IMR-90 (cell line): ENCODE measurements around the gene SAMD11. TPM values are rescaled to one million over a fixed set of nuclear protein-coding genes. Genes with fewer than 3 reads are reported as not detected.

Source experiments
- ATAC-seq: fragments of 200-7000 bp; cut with Tn5 transposase; 2 replicates; pipeline ENCODE4 v1.9.1; 2020; ENCODE audit warnings: low read depth, mild to moderate bottlenecking, moderate library complexity
- BruUV-seq: library from RNA; stranded (reverse); fragments of 400-500 nt; replicated peaks from 2 replicates; lab custom pipeline; 2021; lab: Mats Ljungman, UMichigan
- CTCF ChIA-PET: fragments of 300-600 bp; formaldehyde crosslinking; extraction: SDS; loops from one replicate; lab custom pipeline; 2021; ENCODE audit warnings: antibody characterized with exemption; lab: Yijun Ruan, JAX
- POLR2A ChIA-PET: fragments of 300-600 bp; sonication (Branson Sonifier 250); formaldehyde crosslinking; loops from one replicate; lab custom pipeline; 2022; ENCODE audit warnings: antibody characterized with exemption; ENCODE audit not compliant: unreplicated experiment; lab: Charles Lee
- DNase-seq: peaks from one replicate; pipeline ENCODE4 v3.0.0; 2013
- H2AFZ ChIP-seq: replicated peaks from 2 replicates; pipeline ENCODE3; 2013; ENCODE audit warnings: low read length, mild to moderate bottlenecking; ENCODE audit not compliant: poor library complexity
- H2AK5ac ChIP-seq: 2 replicates; pipeline ENCODE4 v1.6.1; 2013; ENCODE audit warnings: low read depth, low read length, inconsistent platforms
- H2AK9ac ChIP-seq: replicated peaks from 2 replicates; pipeline ENCODE3; 2013; ENCODE audit warnings: mild to moderate bottlenecking, low read depth, low read length, moderate library complexity; ENCODE audit not compliant: poor library complexity
- H2BK120ac ChIP-seq: 2 replicates; pipeline ENCODE4 v1.6.1; 2013; ENCODE audit warnings: low read depth, low read length, inconsistent platforms
- H2BK15ac ChIP-seq: 3 replicates; pipeline ENCODE4 v1.6.1; 2013; ENCODE audit warnings: low read depth, low read length, inconsistent platforms
- H2BK20ac ChIP-seq: 2 replicates; pipeline ENCODE4 v1.6.1; 2013; ENCODE audit warnings: low read depth, mild to moderate bottlenecking, inconsistent platforms, low read length, moderate library complexity
- H2BK5ac ChIP-seq: 2 replicates; pipeline ENCODE4 v1.6.1; 2013; ENCODE audit warnings: mild to moderate bottlenecking, low read depth, low read length, inconsistent platforms; ENCODE audit not compliant: poor library complexity, severe bottlenecking
- H3K14ac ChIP-seq: replicated peaks from 2 replicates; pipeline ENCODE4 v1.6.1; 2013; ENCODE audit warnings: low read depth, low read length, inconsistent platforms
- H3K18ac ChIP-seq: 2 replicates; pipeline ENCODE4 v1.6.1; 2013; ENCODE audit warnings: low read depth, low read length, control low read depth
- H3K23ac ChIP-seq: 2 replicates; pipeline ENCODE4 v1.6.1; 2013; ENCODE audit warnings: low read depth, low read length, inconsistent platforms
- H3K27ac ChIP-seq: 2 replicates; pipeline ENCODE4 v1.5.1; 2013; ENCODE audit warnings: mild to moderate bottlenecking, control low read depth, low read length; ENCODE audit not compliant: insufficient read depth
- H3K27me3 ChIP-seq: 2 replicates; pipeline ENCODE4 v1.6.1; 2013; ENCODE audit warnings: low read length; ENCODE audit not compliant: control insufficient read depth, insufficient read depth
- H3K36me3 ChIP-seq: 2 replicates; pipeline ENCODE4 v1.6.1; 2013; ENCODE audit warnings: low read length, mixed read lengths; ENCODE audit not compliant: control insufficient read depth, insufficient read depth
- H3K4ac ChIP-seq: 2 replicates; pipeline ENCODE4 v1.6.1; 2013; ENCODE audit warnings: low read depth, low read length, inconsistent platforms
- H3K4me1 ChIP-seq: 2 replicates; pipeline ENCODE4 v1.6.1; 2013; ENCODE audit warnings: low read length, mixed read lengths; ENCODE audit not compliant: control insufficient read depth, insufficient read depth
- H3K4me2 ChIP-seq: 2 replicates; pipeline ENCODE4 v1.6.1; 2013; ENCODE audit warnings: low read depth, mild to moderate bottlenecking, control low read depth, low read length, moderate library complexity
- H3K4me3 ChIP-seq: 2 replicates; pipeline ENCODE4 v1.5.1; 2013; ENCODE audit warnings: low read depth, mild to moderate bottlenecking, control low read depth, low read length, moderate library complexity; ENCODE audit not compliant: insufficient read depth
- H3K56ac ChIP-seq: 2 replicates; pipeline ENCODE4 v1.6.1; 2013; ENCODE audit warnings: low read length, inconsistent platforms; ENCODE audit not compliant: insufficient read depth; ENCODE audit errors: extremely low read depth
- H3K79me1 ChIP-seq, 2 experiments: 2 replicates each; pipeline ENCODE4 v1.6.1; 2013; ENCODE audit warnings: low read length in 2 of 2, inconsistent platforms in 1 of 2, low read depth in 1 of 2
- H3K9ac ChIP-seq: 2 replicates; pipeline ENCODE4 v1.6.1; 2013; ENCODE audit warnings: low read depth, low read length, control low read depth
- H3K9me1 ChIP-seq: 2 replicates; pipeline ENCODE4 v1.6.1; 2013; ENCODE audit warnings: low read length, inconsistent platforms; ENCODE audit not compliant: insufficient read depth
- H3K9me3 ChIP-seq: 2 replicates; pipeline ENCODE4 v1.6.1; 2013; ENCODE audit warnings: low read length; ENCODE audit not compliant: control insufficient read depth, insufficient read depth
- H4K20me1 ChIP-seq: 2 replicates; pipeline ENCODE4 v1.6.1; 2013; ENCODE audit warnings: low read length, inconsistent platforms; ENCODE audit not compliant: insufficient read depth
- H4K5ac ChIP-seq: 2 replicates; pipeline ENCODE4 v1.6.1; 2013; ENCODE audit warnings: mild to moderate bottlenecking, low read depth, low read length, control low read depth
- H4K8ac ChIP-seq, 2 experiments: 2 replicates each; pipeline ENCODE4 v1.6.1; 2013; ENCODE audit warnings: low read depth in 2 of 2, low read length in 2 of 2, control low read depth in 1 of 2, inconsistent platforms in 1 of 2
- H4K91ac ChIP-seq: 2 replicates; pipeline ENCODE4 v1.6.1; 2013; ENCODE audit warnings: low read depth, low read length, inconsistent platforms; ENCODE audit not compliant: insufficient read depth
- CEBPB ChIP-seq: IDR thresholded peaks from 2 replicates; pipeline ENCODE4 v1.6.1; 2012; ENCODE audit warnings: low read depth, low read length, improper control_type of control experiment
- FOS ChIP-seq: fragments of 150-350 bp; IDR thresholded peaks from 2 replicates; pipeline ENCODE4 v1.6.1; 2016; ENCODE audit warnings: low read depth, low read length
- MAFK ChIP-seq: IDR thresholded peaks from 2 replicates; pipeline ENCODE4 v1.6.1; 2012; ENCODE audit warnings: low read depth, low read length, improper control_type of control experiment
- MAZ ChIP-seq: IDR thresholded peaks from 2 replicates; pipeline ENCODE4 v1.6.1; 2012; ENCODE audit warnings: low read depth, mild to moderate bottlenecking, low read length, improper control_type of control experiment, moderate library complexity, borderline replicate concordance
- MXI1 ChIP-seq: IDR thresholded peaks from 2 replicates; pipeline ENCODE4 v1.6.1; 2012; ENCODE audit warnings: low read depth, mild to moderate bottlenecking, low read length, moderate library complexity, borderline replicate concordance
- NFE2L2 ChIP-seq: fragments of 150-350 bp; IDR thresholded peaks from 2 replicates; pipeline ENCODE4 v1.6.1; 2016; ENCODE audit warnings: low read depth, mild to moderate bottlenecking, low read length
- POLR2A ChIP-seq: IDR thresholded peaks from 2 replicates; pipeline ENCODE4 v1.6.1; 2012; ENCODE audit warnings: mild to moderate bottlenecking, low read depth, low read length
- RAD21 ChIP-seq: IDR thresholded peaks from 2 replicates; pipeline ENCODE4 v1.6.1; 2012; ENCODE audit warnings: low read length, improper control_type of control experiment
- RFX5 ChIP-seq: IDR thresholded peaks from 2 replicates; pipeline ENCODE4 v1.8.0; 2012; ENCODE audit warnings: low read depth, mild to moderate bottlenecking, low read length, moderate library complexity
- SMC3 ChIP-seq: fragments of 150-350 bp; IDR thresholded peaks from 2 replicates; pipeline ENCODE4 v1.6.1; 2016; ENCODE audit warnings: low read depth, mild to moderate bottlenecking, antibody characterized with exemption, low read length, moderate library complexity
- WGBS, 2 experiments: methylation state at CpG; one replicate each; pipeline versions ENCODE4 v1.1.5 to v1.1.7; 2013; ENCODE audit warnings: missing lambda C conversion rate in 2 of 2; ENCODE audit not compliant: insufficient read length in 1 of 2; ENCODE audit errors: extremely low coverage in 2 of 2; 5-methylcytosine and 5-hydroxymethylcytosine counted together
- dilution Hi-C: fragments of 300-500 bp; cut with HindIII; formaldehyde crosslinking; loops from one replicate; pipeline ENCODE4 v1.14.3; 2018; ENCODE audit warnings: low sequenced_read_pairs; ENCODE audit not compliant: unreplicated experiment
- in situ Hi-C: fragments of 300-500 bp; cut with MboI; formaldehyde crosslinking; loops from 3 replicates; pipeline ENCODE4 v1.14.3; 2019; ENCODE audit warnings: low sequenced_read_pairs, inconsistent platforms, mixed read lengths
- intact Hi-C: fragments of 100-400 bp; cut with micrococcal nuclease; formaldehyde crosslinking; loops from 2 replicates; pipeline ENCODE4 v1.10.0; 2022
- polyA plus RNA-seq, 3 experiments: library from polyadenylated mRNA; depleted of rRNA; stranded (reverse); fragments of >200 nt; gene quantifications; 2 replicates each; pipeline ENCODE4 v1.2.3, GENCODE V29; 2012; ENCODE audit warnings: low replicate concordance in 1 of 3
- total RNA-seq: library from RNA; depleted of rRNA; stranded (reverse); fragments of >200 nt; gene quantifications from 2 replicates; pipeline ENCODE4 v1.2.3, GENCODE V29; 2012
- TF ChIP-seq, protein P1 (sequence below): conservative IDR thresholded peaks from 2 replicates; pipeline ENCODE4 v1.5.1; 2012; ENCODE audit warnings: mild to moderate bottlenecking, low read depth, low read length, improper control_type of control experiment
- TF ChIP-seq, protein P2 (sequence below): fragments of 150-350 bp; IDR thresholded peaks from 2 replicates; pipeline ENCODE4 v1.6.1; 2016; ENCODE audit warnings: low read depth, mild to moderate bottlenecking, low read length, moderate library complexity, borderline replicate concordance

SAMD11 gene
- total and polyA plus RNA-seq, 2 of the 4 experiments (the other 2 are of a cell fraction): 5.9 to 22.9 TPM

DNA sequence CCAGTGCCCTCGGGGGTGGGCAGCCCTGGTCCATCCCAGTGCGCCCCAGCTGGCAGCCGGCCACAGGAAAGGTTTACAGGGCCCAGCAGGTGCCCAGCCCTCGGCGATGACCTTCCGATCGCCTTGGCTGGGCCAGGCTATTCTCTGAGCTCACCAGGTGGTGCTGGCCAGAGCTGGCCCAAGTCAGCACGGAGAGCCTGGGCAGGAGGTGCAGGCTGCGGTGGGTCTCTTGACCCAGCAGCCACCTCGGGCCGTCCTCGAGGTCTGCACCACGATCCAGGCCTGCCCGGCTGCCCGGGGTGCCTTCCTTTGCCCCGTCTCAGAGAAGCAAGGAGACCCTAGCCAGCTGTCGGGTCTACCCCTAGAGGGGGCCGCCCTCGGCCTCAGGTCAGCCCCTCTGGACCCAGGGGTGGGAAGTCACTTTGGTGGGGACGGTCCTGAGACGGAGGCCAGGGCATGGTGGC lies 57.8 kb downstream of the SAMD11 start:
- in situ Hi-C loops (no loop called here), intact Hi-C loops (loop anchor here (5.0 kb wide), 1 partner anchor 251 kb away; the partner anchor contains the start of genes B3GALT6 and SDF4), dilution Hi-C loops (no loop called here)
- H3K36me3 ChIP-seq: no peaks in the 10 kb centered on the region
- no peak for TF ChIP-seq MXI1
- no peak for TF ChIP-seq RAD21
- no peak for TF ChIP-seq MAFK
- TF ChIP-seq MAZ: no peak
- TF ChIP-seq FOS: no peak
- no peak for TF ChIP-seq SMC3
- TF ChIP-seq, protein P1, sequence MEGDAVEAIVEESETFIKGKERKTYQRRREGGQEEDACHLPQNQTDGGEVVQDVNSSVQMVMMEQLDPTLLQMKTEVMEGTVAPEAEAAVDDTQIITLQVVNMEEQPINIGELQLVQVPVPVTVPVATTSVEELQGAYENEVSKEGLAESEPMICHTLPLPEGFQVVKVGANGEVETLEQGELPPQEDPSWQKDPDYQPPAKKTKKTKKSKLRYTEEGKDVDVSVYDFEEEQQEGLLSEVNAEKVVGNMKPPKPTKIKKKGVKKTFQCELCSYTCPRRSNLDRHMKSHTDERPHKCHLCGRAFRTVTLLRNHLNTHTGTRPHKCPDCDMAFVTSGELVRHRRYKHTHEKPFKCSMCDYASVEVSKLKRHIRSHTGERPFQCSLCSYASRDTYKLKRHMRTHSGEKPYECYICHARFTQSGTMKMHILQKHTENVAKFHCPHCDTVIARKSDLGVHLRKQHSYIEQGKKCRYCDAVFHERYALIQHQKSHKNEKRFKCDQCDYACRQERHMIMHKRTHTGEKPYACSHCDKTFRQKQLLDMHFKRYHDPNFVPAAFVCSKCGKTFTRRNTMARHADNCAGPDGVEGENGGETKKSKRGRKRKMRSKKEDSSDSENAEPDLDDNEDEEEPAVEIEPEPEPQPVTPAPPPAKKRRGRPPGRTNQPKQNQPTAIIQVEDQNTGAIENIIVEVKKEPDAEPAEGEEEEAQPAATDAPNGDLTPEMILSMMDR: no peak
- no peak for TF ChIP-seq CEBPB
- no peak for TF ChIP-seq POLR2A
- no peak for TF ChIP-seq NFE2L2
- TF ChIP-seq, protein P2, sequence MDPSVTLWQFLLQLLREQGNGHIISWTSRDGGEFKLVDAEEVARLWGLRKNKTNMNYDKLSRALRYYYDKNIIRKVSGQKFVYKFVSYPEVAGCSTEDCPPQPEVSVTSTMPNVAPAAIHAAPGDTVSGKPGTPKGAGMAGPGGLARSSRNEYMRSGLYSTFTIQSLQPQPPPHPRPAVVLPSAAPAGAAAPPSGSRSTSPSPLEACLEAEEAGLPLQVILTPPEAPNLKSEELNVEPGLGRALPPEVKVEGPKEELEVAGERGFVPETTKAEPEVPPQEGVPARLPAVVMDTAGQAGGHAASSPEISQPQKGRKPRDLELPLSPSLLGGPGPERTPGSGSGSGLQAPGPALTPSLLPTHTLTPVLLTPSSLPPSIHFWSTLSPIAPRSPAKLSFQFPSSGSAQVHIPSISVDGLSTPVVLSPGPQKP: no peak
- no peak for TF ChIP-seq RFX5
- no peak overlapping the region for H3K14ac ChIP-seq
- H3K23ac ChIP-seq: no peak overlapping the region
- no peak overlapping the region for H4K8ac ChIP-seq
- no peaks in the 10 kb centered on the region for H3K9me3 ChIP-seq
- no peak overlapping the region for H3K56ac ChIP-seq
- ATAC-seq: no peak
- H3K27me3 ChIP-seq: peaks cover 5% of the 10 kb centered on the region; the same call in 1 of the 2 replicates
- H2AFZ ChIP-seq: no peak overlapping the region
- DNase-seq: no peak
- H4K91ac ChIP-seq: no peak overlapping the region
- H3K18ac ChIP-seq: no peak overlapping the region
- no peak overlapping the region for H2BK20ac ChIP-seq
- no peak overlapping the region for H2BK15ac ChIP-seq
- no peak overlapping the region for H3K27ac ChIP-seq
- H3K4me2 ChIP-seq: no peak overlapping the region
- no peaks in the 10 kb centered on the region; the same call in 1 of the 2 replicates for H4K20me1 ChIP-seq
- no peak overlapping the region for H3K4me3 ChIP-seq
- no TSS peak for BruUV-seq
- no peak overlapping the region for H2BK5ac ChIP-seq
- no peak overlapping the region for H2AK5ac ChIP-seq
- ChIA-PET POLR2A (no interaction called here), CTCF (no interaction called here)
- no peak overlapping the region for H2BK120ac ChIP-seq
- no peak overlapping the region for H3K9ac ChIP-seq
- no peak overlapping the region for H4K5ac ChIP-seq
- H3K4me1 ChIP-seq: no peaks in the 10 kb centered on the region
- no peaks in the 10 kb centered on the region for H3K79me1 ChIP-seq
- 100% methylated on average over 2 of the region's 21 CpGs; no CpG with 5 or more reads in 1 of the 2 experiments for WGBS, 2 experiments
- no peaks in the 10 kb centered on the region for H3K9me1 ChIP-seq
- no peak overlapping the region for H2AK9ac ChIP-seq
- H3K4ac ChIP-seq: no peak overlapping the region
